PC-9 (cell line): ENCODE results near the gene ACVR2A. TPM values are rescaled to one million over a fixed set of nuclear protein-coding genes. Genes with fewer than 3 reads are reported as not detected.

Experiments used
- BruUV-seq: library from RNA; stranded (reverse); fragments of 400-500 nt; replicated peaks from 2 replicates; lab custom pipeline; 2021; lab: Mats Ljungman, UMichigan
- CTCF ChIA-PET: fragments of 300-600 bp; sonication (Branson Sonifier 250); formaldehyde crosslinking; loops from one replicate; lab custom pipeline; 2022; ENCODE audit warnings: antibody characterized with exemption; lab: Charles Lee
- POLR2A ChIA-PET: fragments of 300-600 bp; sonication (Branson Sonifier 250); formaldehyde crosslinking; loops from one replicate; lab custom pipeline; 2022; ENCODE audit warnings: antibody characterized with exemption; ENCODE audit not compliant: unreplicated experiment; lab: Charles Lee
- DNase-seq, 2 experiments: peaks; one replicate each; pipeline versions ENCODE4 v3.0.0 to v3.0.0-alpha.2; 2015 to 2022; ENCODE audit warnings: mixed read lengths in 1 of 2
- H2AFZ ChIP-seq: fragments of 200-600 bp; sonication (generic); 2 replicates; pipeline ENCODE4 v1.8.1; 2017; ENCODE audit warnings: antibody characterized with exemption
- H3F3A ChIP-seq: fragments of 200-600 bp; sonication (generic); 2 replicates; pipeline ENCODE4 v1.8.1; 2017; ENCODE audit warnings: antibody characterized with exemption, mild to moderate bottlenecking, low read depth; ENCODE audit not compliant: insufficient read depth
- H3K27ac ChIP-seq: fragments of 200-600 bp; sonication (generic); 2 replicates; pipeline ENCODE4 v1.6.1; 2016; ENCODE audit warnings: mixed run types
- H3K27me3 ChIP-seq: fragments of 200-600 bp; sonication (generic); 2 replicates; pipeline ENCODE4 v1.6.1; 2016; ENCODE audit warnings: low read depth, mixed run types; ENCODE audit not compliant: insufficient read depth
- H3K36me3 ChIP-seq: fragments of 200-600 bp; sonication (generic); 2 replicates; pipeline ENCODE4 v1.6.1; 2016; ENCODE audit warnings: low read depth, mixed run types
- H3K4me1 ChIP-seq: fragments of 200-600 bp; sonication (generic); replicated peaks from 2 replicates; pipeline ENCODE4 v1.6.1; 2016; ENCODE audit warnings: mixed run types; ENCODE audit not compliant: insufficient read depth
- H3K4me2 ChIP-seq: fragments of 200-600 bp; sonication (generic); 2 replicates; pipeline ENCODE4 v1.6.1; 2017; ENCODE audit warnings: mixed run types
- H3K4me3 ChIP-seq: fragments of 200-600 bp; sonication (generic); 2 replicates; pipeline ENCODE4 v1.6.1; 2016; ENCODE audit warnings: mixed run types
- H3K79me2 ChIP-seq: fragments of 200-600 bp; sonication (generic); 2 replicates; pipeline ENCODE4 v1.6.1; 2017; ENCODE audit warnings: low read depth, mixed run types
- H3K9me2 ChIP-seq: fragments of 200-600 bp; sonication (generic); 2 replicates; pipeline ENCODE4 v1.8.1; 2017; ENCODE audit warnings: mild to moderate bottlenecking; ENCODE audit not compliant: insufficient read depth
- H3K9me3 ChIP-seq: fragments of 200-600 bp; sonication (generic); 2 replicates; pipeline ENCODE4 v1.8.1; 2016; ENCODE audit warnings: low read depth; ENCODE audit not compliant: insufficient read depth
- H4K20me1 ChIP-seq: fragments of 200-600 bp; sonication (generic); 2 replicates; pipeline ENCODE4 v1.8.1; 2017; ENCODE audit not compliant: insufficient read depth
- CTCF ChIP-seq: fragments of 200-600 bp; sonication (generic); conservative IDR thresholded peaks from 2 replicates; pipeline ENCODE4 v1.6.1; 2017; ENCODE audit warnings: mixed run types, antibody characterized with exemption, mild to moderate bottlenecking, moderate library complexity
- EZH2 ChIP-seq: fragments of 200-600 bp; sonication (generic); IDR thresholded peaks from 2 replicates; pipeline ENCODE4 v1.8.0; 2017; ENCODE audit warnings: antibody characterized with exemption, low read depth
- intact Hi-C: fragments of 100-400 bp; cut with micrococcal nuclease; formaldehyde crosslinking; loops from one replicate; pipeline ENCODE4 v1.10.0; 2022; ENCODE audit not compliant: unreplicated experiment
- total RNA-seq: library from RNA; stranded (reverse); gene quantifications from 2 replicates; pipeline ENCODE4 v1.2.3, GENCODE V29; 2021

ACVR2A gene
- total RNA-seq, 1 experiment from 2014 or later = 10.2 TPM

- H2AFZ ChIP-seq = no peak overlapping the region
- no peaks in the 10 kb centered on the region for H3K9me3 ChIP-seq
- no peaks in the 10 kb centered on the region for H4K20me1 ChIP-seq
- ChIA-PET CTCF (no interaction called here), POLR2A (no interaction called here)
- intact Hi-C loops = no loop called here
- no peaks in the 10 kb centered on the region for H3K79me2 ChIP-seq
- peaks cover 5% of the 10 kb centered on the region; the same call in 1 of the 2 replicates for H3F3A ChIP-seq
- no peaks in the 10 kb centered on the region for H3K27me3 ChIP-seq
- no peaks in the 10 kb centered on the region for H3K36me3 ChIP-seq
- TF ChIP-seq EZH2 = no peak
- no TSS peak for BruUV-seq
- H3K4me2 ChIP-seq = no peak overlapping the region
- H3K4me1 ChIP-seq = no peaks in the 10 kb centered on the region
- H3K9me2 ChIP-seq = no peaks in the 10 kb centered on the region
- H3K27ac ChIP-seq = no peak overlapping the region
- DNase-seq = no peak
- no peak overlapping the region for H3K4me3 ChIP-seq
Observed at GRCh38 chr2:147924647-147925046, 79.8 kb downstream of the ACVR2A start.

GRCh38 chr2:147925886-147926285, 81.1 kb downstream of the ACVR2A start:
- intact Hi-C loops = no loop called here
- Histone ChIP-seq H2AFZ (no peak overlapping the region), H3K4me2 (no peak overlapping the region), H3K27ac (no peak overlapping the region), H3F3A (peaks cover 5% of the 10 kb centered on the region; the same call in 1 of the 2 replicates), H3K36me3 (no peaks in the 10 kb centered on the region), H4K20me1 (no peaks in the 10 kb centered on the region), H3K4me3 (no peak overlapping the region), H3K9me3 (no peaks in the 10 kb centered on the region), H3K9me2 (no peaks in the 10 kb centered on the region), H3K79me2 (no peaks in the 10 kb centered on the region), H3K27me3 (no peaks in the 10 kb centered on the region), H3K4me1 (no peaks in the 10 kb centered on the region)
- BruUV-seq = no TSS peak
- ChIA-PET POLR2A (no interaction called here), CTCF (no interaction called here)
- TF ChIP-seq EZH2 = no peak
- TF ChIP-seq CTCF = no peak
- DNase-seq = no peak

- intact Hi-C loops = no loop called here
- no peaks in the 10 kb centered on the region for H3K36me3 ChIP-seq
Observed at GRCh38 chr2:147927053-147927588, 82.3 kb downstream of the ACVR2A start.

More at GRCh38 chr2:147927053-147927588, 82.3 kb downstream of the ACVR2A start:
- TF ChIP-seq CTCF (no peak), EZH2 (no peak)
- no peak overlapping the region for H3K27ac ChIP-seq
- H3K9me2 ChIP-seq = no peaks in the 10 kb centered on the region
- no peak for DNase-seq
- H2AFZ ChIP-seq = no peak overlapping the region
- H3K9me3 ChIP-seq = no peaks in the 10 kb centered on the region
- no peaks in the 10 kb centered on the region for H4K20me1 ChIP-seq
- CTCF ChIA-PET = no interaction called here
- no peaks in the 10 kb centered on the region for H3K4me1 ChIP-seq
- H3K27me3 ChIP-seq = no peaks in the 10 kb centered on the region
- no peak overlapping the region for H3K4me2 ChIP-seq
- POLR2A ChIA-PET = no interaction called here
- no TSS peak for BruUV-seq
- peaks cover 5% of the 10 kb centered on the region; the same call in 1 of the 2 replicates for H3F3A ChIP-seq
- no peaks in the 10 kb centered on the region for H3K79me2 ChIP-seq
- H3K4me3 ChIP-seq = no peak overlapping the region
